ENCODE measurements around the gene PMS1.
"Not testable (repeated sequence)": the region's sequence is repeated elsewhere in the genome, so short reads cannot be mapped to it uniquely, and the experiment has no call there.

Gene PMS1

DNA sequence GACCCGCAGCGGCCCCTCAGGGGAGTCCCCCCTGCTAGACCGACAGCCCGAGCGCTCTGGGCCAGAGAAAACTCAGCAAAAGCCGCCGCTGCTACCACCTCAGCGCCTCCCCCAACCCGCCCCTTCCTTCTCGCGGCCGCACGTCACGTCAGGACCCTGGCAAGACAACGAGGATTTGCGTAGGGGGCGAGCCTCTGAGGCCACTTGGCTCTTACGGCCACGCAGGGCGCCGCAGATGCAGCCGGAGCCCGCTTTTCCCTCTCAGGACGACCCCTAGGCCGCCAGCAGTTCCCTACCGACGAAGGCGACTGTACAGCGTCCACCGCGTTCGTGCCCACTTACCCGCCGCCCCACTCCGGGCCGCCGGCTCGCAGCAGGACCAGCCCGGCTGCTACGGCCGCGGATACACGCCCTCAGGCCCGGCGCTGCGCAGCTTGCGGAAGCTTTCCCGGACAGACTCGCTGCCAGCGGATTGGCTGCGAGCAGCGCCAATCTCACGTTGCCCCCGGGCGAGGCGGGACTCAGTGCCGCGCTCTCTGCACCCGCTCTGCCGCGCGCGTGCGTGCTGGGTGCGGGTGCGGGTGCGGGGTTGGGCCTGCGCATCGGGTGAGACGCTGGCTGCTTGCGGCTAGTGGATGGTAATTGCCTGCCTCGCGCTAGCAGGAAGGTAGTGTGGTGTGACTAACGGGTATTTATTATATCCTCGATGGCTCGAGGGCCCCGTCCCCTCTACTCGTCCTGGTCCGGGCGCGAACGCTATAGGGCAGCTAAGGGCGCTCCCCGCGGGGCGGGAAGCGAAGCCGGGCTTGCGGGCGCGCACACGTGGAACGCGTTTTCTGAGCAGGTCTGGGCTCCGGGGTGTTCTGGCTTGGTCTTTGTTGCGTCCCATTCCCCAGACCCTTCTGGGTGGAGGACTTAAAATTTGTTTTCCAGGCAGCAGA lies at the start of gene PMS1, which contains the start of gene ORMDL1:
Gene PMS1 (plus strand): TSS at position 524 of the 941 bp plus-strand sequence. CDS start 7,360 bp downstream, outside the sequence.
Gene ORMDL1 (minus strand): TSS at position 413 of the 941 bp plus-strand sequence. CDS start 1,744 bp downstream, outside the sequence.
- peak; percentile 98 for DNase-seq

DNA sequence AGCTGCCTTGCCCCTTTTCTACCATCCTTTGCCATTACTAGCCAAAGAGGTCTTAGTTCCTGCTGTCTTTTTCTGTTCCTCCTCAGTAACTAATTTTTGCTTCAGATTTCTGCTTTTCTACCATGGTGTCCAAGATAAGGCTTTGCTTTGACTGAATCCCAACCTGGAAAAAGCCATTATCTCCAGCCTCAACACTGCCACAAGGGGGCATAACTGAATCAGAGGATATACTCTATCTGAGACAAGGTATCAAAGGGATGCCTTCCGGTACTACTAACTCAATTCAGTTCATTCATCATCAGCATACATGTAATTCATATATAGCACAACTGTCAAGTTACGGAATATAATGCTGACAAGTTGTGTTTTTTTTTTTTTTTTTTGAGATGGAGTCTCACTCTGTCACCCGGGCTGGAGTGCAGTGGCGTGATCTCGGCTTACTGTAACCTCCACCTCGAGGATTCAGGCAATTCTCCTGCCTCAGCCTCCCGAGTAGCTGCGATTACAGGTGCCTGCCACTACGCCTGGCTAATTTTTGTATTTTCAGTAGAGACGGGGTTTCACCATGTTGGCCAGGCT lies 33.1 kb upstream of the PMS1 start:
- DNase-seq = no peak

DNA sequence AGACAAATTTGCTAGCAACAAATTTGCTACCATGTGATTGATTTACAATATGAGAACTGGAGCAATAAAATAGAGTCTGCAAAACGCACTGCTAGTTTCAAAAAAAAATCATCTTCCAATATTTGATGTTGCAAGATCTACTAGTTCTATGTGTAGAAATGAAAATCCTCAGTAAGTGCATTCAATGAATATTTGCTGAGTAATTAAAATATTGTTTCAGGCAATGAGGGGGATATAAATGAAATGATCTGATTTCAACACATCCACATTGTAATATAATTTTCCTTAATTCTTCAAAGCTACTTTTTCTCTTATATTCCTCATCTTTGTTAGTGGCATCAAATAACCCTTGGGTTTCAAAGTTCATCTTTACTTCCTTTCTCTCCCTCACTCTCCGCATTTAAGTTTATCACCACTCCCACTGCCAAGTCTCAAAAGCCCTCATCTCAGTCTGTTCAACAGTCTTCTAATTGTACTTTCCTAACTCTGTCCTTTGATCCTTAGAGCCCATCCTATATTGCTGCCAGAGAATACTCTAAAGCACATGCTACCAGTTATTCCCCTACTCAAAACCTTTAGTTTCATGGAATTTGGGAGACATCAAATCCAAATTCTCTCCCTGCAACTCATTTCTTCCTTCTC lies 27.8 kb upstream of the PMS1 start:
- no peak for DNase-seq

DNA sequence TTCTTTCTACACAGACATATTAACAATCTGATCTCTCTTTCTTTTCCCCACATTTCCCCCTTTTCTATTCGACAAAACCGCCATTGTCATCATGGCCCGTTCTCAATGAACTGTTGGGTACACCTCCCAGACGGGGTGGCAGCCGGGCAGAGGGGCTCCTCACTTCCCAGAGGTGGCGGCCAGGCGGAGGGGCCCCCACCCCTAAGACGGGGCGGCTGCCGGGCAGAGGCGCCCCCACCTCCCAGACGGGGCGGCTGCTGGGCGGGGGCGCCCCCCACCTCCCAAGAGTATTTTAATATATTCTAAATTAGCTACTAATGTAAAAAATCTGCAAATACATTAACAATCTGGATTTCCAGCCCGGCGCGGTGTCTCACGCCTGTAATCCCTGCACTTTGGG lies 24.1 kb upstream of the PMS1 start:
- DNase-seq = not testable (repeated sequence)

DNA sequence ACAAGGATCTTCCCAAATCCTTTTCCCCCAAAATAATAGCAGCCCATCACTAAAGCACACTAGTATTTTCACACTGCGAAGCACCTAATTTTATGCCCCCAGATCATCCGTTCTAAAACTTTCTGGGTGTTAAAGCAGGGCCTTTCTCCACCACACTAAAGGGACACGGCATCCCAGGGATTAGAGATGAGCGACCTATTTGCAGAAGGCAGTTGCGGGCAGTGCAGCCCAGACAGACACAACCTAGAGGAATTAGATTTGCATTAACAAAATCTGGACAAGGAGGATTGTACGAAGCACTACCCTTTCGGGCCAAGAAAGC lies 22.1 kb upstream of the PMS1 start:
- DNase-seq = no peak

DNA sequence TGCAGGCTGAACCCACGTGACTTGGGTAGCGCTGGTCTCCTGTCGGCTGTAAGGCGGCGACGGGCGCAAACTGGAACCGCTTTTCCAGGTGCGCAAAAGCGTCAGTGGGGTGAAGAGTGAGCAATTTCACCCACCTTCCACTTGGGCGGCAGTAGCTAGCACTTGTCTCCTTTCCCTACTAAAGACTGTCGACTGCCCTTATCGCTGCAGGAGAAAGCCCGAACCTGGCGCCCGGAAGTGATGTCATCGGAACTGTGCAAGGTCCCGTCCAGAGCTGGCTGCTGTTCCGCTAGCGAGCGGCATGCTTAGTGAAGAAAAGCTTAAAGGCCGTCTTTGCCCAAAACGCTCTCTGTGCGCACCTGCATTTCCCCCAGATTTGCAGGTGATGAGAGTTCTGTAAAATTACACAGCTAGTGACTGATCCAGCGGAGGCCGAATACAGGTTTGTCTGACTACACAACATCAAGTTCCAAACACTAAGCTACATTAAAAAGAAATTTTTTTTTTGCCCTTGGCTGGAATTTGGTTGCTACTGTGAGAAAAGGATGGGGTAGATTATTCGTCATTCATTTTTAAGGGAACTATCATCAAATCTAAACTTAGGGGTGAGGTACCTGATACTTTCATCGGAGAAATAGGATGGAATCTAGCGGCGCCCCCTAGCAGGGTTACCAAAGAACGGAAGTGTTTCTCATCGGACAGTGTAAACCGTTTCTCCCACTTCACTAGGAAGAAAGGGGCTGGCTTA lies 21.5 kb upstream of the PMS1 start, which contains the start of gene OSGEPL1:
Gene OSGEPL1 (minus strand): TSS at position 242 of the 748 bp plus-strand sequence. CDS start 1,152 bp downstream, outside the sequence.
- peak; percentile 95 for DNase-seq

DNA sequence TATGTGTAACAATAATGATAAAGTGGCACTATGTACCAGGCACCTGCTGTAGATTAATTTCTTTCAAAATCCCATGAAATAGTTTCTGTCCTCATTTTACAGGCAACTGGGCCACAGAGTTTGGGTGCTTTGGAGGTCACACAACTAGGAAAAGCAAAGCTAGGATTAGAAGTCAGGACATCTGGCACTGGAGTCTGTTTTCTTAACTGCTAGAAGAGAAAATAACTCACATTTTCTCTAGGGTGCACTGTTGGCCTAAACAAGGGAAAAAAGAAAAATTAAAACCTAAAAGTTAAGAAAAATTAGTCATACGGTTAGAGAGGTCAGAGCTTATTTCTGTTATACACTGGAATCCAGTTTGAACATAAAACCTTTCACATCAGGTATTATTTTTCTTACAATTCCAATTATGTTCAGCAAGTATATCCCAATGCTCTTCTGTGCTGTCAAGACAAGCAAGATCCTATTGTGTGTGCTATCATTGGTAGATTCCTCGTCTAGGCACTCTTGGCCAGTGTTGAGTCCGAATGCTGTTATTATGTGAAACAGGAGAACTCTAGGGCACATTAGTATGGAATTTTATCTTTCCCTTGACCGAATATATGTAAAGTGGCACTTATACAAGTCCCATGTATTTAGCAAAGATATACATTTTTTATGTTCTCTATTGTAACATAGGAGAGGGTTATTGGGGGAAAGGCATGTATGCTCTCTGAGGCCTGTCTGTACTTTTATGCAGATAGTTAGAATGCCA lies 20.2 kb upstream of the PMS1 start:
- DNase-seq = no peak

DNA sequence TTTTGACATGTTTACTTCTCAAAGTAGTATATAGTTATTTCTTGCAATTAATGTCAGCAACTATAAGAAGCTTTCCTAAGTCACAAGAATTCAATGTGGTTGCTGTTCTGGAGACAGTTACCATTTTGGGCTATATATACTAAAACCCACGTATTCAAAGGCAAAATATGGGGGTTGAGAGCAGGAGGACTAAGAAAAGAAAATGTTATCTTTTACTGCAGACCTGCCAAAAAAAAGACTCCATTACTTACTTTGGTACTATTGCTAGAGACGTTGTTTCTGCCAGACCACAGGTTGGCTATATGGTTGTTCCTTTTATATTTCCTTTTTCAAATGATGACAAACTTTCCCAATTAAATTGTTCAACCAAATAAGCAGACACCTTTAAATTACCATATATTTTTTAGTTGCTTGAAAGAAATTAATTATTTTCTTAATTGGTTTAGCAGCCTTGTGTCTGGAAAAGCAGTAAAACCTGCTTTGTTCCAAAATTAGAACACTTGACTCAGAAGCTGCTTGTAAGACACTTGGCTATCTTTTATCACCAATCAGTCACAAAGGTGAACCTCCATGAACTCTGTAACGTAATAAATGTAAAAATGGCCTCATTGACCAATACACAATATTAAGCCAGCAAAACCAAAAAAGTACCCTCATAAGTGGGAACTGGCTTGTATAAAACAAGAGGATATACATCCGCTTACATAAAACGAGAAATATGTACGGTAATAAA lies 13.5 kb upstream of the PMS1 start:
- DNase-seq = no peak

DNA sequence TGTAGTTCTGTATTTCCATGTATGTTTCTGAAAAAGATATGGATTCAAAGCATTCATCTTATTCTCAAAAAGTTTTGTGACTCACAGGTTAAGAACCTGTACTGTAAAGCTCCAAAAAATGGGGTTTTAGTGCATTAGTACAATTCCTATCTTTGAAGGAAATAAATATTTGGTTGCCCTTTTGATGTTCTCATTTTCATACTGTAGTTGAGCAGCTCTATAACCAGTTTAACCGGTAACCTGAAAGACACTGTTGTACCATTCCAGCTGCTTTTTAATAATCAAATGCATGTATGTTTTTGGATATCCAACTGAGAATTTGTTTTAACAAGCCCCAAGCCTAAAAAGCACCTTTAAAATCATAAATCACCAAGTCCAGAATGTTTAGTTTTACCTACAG lies 12.0 kb upstream of the PMS1 start:
- DNase-seq = no peak

DNA sequence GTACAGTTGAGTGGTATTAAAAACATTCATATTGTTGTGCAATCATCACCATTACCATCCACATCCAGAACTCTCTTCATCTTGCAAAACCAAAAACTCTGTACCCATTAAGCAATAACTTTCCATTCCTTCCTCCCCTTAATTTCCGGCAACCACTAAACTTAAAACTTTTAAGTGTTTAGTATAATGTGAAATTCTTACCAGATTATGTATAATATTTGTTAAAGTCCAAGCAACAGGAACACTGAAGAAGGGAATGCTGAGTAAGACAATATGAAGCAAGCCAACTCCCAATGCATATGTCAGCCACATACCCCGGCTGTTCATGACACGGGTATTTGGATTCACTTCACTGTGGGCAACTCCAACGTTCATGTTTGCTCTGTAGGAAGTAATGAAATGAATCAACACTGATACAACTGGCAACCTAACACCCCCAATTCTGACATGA lies 2.0 kb upstream of the PMS1 start:
- no peak for DNase-seq

DNA sequence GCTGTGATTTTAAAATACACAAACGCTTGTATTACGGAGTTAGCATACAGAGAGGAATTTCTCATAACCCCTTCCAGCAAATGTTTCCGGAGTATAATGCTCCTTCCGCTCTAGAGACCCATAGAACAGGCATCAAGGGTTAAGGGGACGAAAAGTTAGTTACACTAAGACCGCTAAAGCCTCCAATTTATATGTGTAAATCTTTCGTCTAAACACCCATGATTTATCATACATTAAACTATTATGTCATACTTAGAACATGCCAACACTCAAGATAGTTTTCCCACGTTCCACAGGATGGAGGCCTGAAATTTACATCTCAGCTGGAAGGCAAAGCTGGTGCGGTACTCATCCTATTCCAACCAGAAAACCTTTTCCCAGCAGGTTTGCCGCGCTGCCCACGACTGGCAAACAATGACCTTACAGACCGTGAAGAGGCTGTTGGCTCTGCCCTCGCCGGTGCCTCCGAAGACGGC lies 761 bp upstream of the PMS1 start:
- no peak for DNase-seq

DNA sequence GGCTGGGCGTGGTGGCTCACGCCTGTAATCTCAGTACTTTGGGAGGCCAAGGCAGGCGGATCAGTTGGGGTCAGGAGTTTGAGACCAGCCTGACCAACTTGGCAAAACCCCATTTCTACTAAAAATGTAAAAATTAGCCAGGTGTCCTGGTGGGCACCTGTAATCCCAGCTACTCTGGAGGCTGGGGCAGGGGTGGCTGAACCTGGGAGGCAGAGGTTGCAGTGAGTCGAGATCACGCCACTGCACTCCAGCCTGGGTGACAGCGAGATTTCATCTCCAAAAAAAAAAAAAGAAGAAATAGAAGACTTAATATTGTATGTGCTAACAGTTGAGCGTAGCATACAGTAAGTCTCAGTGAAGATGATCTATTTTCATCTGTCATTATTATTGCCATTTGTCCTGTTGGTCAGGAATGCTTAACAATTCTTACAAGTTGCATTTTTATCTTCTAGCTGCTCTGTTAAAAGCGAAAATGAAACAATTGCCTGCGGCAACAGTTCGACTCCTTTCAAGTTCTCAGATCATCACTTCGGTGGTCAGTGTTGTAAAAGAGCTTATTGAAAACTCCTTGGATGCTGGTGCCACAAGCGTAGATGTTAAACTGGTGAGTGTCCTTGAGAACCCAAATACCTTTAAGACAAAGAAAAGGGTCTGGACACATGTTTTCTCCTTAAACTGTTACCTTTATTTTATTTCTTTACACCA lies 7.2 kb downstream of the PMS1 start:
- no peak for DNase-seq

DNA sequence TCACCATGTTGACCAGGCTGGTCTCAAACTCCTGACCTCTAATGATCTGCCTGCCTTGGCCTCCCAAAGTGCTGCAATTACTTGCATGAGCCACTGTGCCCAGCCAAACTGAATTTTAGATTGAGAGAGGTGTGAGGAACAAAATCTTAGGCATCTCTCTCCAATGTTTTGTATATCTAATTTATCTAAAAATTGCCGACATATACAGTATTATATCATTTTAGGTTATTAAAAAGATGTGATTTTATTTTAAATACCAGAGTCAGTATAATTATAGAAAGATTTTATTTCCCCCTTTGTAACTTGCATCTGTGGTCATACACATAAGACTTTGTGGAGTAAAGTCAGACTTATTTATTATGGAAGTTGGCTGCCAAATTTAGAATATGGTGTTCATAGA lies 10.1 kb downstream of the PMS1 start:
- no peak for DNase-seq

DNA sequence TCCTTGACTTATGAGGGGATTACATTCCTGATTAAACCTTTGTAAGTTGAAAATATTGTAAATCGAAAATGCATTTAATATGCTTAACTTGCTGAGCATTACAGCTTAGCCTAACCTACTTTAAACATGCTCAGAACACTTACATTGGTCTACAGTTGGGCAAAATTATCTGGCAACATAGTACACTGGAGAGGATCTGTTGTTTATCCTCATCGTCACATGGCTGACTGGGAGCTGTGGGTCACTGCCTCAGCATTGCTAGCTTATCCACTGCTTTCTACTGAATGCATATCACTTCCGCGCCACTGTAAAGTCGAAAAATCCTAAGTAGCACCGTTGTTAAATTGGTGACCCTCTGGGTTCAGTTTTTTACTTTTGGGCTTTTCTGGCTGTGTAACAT lies 13.7 kb downstream of the PMS1 start:
- DNase-seq = no peak

DNA sequence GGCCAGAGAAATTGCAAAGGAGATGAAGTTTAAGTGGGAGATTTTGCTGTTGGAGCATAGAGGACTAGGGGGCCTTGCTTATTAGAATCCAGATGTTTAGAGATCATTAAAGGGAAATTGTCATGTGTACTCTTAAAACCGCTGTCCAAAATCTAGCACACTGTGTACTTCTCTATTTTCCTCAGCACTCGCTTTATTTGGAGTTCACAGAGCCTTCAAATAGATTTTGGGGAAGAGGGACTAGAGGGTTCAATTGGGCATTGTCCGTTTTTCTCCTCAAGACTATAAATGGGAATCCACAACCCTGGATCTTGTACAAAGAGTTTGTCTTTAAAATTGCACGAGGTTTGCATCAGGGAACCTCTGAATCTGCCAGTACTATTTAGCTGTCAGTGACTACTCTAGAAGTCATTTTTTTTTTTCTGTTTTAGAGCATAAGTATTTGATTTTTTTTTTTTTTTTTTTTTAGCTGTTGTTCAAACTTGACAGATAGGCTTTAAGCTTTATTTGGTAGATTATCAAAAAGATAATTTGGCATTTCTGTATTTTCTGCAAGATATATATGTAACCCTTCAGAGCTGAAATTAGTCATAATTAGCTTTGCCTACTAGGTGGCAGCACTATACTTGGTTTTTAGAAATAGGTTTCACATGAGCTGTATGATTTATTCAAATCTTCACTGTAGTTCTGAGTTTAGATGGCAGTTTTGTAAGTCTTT lies 14.2 kb downstream of the PMS1 start:
- no peak for DNase-seq

DNA sequence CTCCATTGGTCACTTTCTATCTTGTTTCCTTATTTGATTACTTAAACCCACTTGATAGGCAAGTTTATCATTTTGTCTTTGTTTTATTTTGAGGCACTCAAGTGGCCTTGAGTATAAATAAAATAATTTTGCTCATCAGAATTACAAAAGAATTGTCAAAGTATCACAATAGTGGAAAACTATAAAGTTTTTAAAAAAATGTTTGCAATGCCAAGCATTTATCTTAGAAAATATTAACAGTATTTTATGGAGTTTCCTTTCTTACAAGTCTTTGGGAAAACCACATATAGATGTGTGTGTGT lies 14.7 kb downstream of the PMS1 start:
- no peak for DNase-seq

DNA sequence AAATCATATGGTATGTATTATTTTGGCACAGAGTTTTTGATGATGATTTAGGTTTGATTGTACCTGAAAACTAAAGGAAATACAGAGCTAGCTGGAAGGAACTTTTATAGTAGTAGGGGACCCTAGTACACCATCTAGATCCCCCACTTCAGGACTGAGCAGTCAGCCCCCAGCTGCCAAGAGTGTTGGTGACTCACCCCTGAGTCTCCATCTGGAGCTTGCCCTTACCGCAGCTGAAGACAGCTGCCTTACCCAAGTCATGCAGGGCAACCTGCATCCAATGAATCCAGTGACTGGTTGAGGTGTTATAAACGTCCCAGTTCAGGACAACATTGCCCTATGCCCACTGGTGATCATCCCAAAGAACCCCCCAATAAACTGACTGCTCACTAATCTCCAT lies 15.3 kb downstream of the PMS1 start:
- DNase-seq = no peak

DNA sequence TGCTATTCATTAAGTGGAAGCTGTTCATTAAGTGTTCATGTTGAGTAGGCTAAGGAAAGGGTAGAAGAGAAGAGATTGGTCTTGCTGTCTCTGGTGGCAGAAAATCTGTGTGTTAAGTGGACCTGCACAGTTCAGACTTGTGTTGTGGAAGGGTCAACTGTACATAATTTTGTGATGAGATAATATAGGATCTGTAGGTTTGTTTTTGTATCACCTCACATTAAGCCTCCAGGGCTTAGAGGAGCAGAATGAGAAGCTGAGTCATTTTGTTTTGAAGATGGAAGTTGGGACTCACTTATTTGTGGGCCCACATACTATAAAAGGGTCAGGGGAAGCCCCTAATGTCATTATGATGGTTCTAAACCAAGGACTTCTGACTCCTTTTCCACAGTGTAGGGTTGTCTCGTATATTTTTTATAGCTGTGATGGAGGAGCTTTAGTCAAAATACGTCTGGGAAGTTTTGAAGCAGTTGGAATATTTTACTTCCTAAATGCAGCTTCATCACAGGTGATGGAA lies 18.2 kb downstream of the PMS1 start:
- DNase-seq = no peak

DNA sequence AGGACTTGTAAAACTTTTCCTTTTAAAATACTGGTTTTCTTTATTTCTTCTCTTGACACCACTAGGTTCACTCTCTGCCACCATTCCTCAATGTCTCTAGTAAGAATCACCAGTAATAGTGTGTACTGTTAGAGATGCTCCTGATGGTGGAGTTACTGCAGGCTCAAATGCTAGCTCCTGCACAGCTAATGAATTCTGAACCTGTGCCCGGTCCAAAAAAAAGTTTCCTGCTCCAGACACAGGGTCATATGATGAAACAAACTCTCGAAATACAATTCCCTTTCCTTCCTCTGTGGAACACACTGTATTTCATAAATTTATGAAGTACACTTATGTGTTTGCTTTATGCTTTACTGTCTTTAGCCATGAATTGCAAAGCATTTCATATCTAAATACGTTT lies 19.2 kb downstream of the PMS1 start:
- no peak for DNase-seq
